Ishikawa (cell line): Measurements from ENCODE around the gene MROH8.

Source experiments
- CEBPB ChIP-seq: IDR thresholded peaks from 2 replicates; pipeline ENCODE4 v1.6.1; 2012
- CREB1 ChIP-seq: IDR thresholded peaks from 2 replicates; pipeline ENCODE4 v1.6.1; 2012; ENCODE audit warnings: low read depth
- EGR1 ChIP-seq: IDR thresholded peaks from 2 replicates; pipeline ENCODE4 v1.6.1; 2012
- EP300 ChIP-seq: IDR thresholded peaks from 2 replicates; pipeline ENCODE4 v1.6.1; 2012; ENCODE audit warnings: borderline replicate concordance
- FOXM1 ChIP-seq: IDR thresholded peaks from 2 replicates; pipeline ENCODE4 v1.6.1; 2012; ENCODE audit warnings: low read depth, borderline replicate concordance
- RAD21 ChIP-seq: IDR thresholded peaks from 2 replicates; pipeline ENCODE4 v1.6.1; 2012; ENCODE audit warnings: low read depth
- TAF1 ChIP-seq: IDR thresholded peaks from 2 replicates; pipeline ENCODE4 v1.6.1; 2012; ENCODE audit warnings: low read depth, mild to moderate bottlenecking
- TEAD4 ChIP-seq: IDR thresholded peaks from 2 replicates; pipeline ENCODE4 v1.6.1; 2012
- YY1 ChIP-seq: IDR thresholded peaks from 2 replicates; pipeline ENCODE4 v1.6.1; 2012; ENCODE audit warnings: low read depth
- ZBTB7A ChIP-seq: IDR thresholded peaks from 2 replicates; pipeline ENCODE4 v1.6.1; 2012; ENCODE audit warnings: low read depth
- TF ChIP-seq, protein P1 (sequence below): IDR thresholded peaks from 2 replicates; pipeline ENCODE4 v1.6.1; 2012; ENCODE audit warnings: low read depth, mild to moderate bottlenecking
- TF ChIP-seq, protein P2 (sequence below): IDR thresholded peaks from 2 replicates; pipeline ENCODE4 v1.6.1; 2012
- TF ChIP-seq, protein P3 (sequence below): IDR thresholded peaks from 2 replicates; pipeline ENCODE4 v1.6.1; 2012

DNA sequence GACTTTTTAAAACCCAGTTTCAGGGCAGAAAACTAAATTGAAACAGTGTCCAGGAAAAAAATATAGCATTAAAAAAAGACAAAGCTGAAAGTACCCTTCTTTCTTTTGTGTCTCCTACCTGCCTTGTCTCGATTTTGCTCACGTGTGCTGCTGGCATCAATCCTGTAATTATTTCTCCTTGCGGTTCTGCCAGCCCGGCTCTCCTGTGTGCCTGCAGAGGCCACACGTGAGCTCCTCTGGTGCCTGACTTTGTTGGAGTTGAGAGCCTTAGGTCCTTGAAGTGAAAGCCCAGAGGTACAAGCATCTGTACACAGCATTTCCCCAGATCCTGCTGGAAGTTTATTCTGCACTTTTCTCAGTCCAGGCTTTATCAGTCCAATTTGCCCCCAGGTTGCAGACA lies 45.8 kb upstream of the MROH8 start:
- TF ChIP-seq, protein P1, sequence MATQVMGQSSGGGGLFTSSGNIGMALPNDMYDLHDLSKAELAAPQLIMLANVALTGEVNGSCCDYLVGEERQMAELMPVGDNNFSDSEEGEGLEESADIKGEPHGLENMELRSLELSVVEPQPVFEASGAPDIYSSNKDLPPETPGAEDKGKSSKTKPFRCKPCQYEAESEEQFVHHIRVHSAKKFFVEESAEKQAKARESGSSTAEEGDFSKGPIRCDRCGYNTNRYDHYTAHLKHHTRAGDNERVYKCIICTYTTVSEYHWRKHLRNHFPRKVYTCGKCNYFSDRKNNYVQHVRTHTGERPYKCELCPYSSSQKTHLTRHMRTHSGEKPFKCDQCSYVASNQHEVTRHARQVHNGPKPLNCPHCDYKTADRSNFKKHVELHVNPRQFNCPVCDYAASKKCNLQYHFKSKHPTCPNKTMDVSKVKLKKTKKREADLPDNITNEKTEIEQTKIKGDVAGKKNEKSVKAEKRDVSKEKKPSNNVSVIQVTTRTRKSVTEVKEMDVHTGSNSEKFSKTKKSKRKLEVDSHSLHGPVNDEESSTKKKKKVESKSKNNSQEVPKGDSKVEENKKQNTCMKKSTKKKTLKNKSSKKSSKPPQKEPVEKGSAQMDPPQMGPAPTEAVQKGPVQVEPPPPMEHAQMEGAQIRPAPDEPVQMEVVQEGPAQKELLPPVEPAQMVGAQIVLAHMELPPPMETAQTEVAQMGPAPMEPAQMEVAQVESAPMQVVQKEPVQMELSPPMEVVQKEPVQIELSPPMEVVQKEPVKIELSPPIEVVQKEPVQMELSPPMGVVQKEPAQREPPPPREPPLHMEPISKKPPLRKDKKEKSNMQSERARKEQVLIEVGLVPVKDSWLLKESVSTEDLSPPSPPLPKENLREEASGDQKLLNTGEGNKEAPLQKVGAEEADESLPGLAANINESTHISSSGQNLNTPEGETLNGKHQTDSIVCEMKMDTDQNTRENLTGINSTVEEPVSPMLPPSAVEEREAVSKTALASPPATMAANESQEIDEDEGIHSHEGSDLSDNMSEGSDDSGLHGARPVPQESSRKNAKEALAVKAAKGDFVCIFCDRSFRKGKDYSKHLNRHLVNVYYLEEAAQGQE: no peak
- TF ChIP-seq YY1: no peak
- TF ChIP-seq, protein P2, sequence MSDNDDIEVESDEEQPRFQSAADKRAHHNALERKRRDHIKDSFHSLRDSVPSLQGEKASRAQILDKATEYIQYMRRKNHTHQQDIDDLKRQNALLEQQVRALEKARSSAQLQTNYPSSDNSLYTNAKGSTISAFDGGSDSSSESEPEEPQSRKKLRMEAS: no peak
- TF ChIP-seq EGR1: no peak
- TF ChIP-seq TAF1: no peak
- TF ChIP-seq CREB1: no peak
- TF ChIP-seq EP300: no peak
- TF ChIP-seq RAD21: no peak
- no peak for TF ChIP-seq TEAD4
- TF ChIP-seq FOXM1: no peak
- TF ChIP-seq CEBPB: no peak
- TF ChIP-seq ZBTB7A: no peak
- TF ChIP-seq, protein P3, sequence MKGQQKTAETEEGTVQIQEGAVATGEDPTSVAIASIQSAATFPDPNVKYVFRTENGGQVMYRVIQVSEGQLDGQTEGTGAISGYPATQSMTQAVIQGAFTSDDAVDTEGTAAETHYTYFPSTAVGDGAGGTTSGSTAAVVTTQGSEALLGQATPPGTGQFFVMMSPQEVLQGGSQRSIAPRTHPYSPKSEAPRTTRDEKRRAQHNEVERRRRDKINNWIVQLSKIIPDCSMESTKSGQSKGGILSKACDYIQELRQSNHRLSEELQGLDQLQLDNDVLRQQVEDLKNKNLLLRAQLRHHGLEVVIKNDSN: no peak
